Measurements from ENCODE around the gene FAM170B. TPM values are rescaled to one million over a fixed set of nuclear protein-coding genes. Genes with fewer than 3 reads are reported as not detected.

The FAM170B gene
- total RNA-seq, 1 experiment from 2014 or later = not detected

DNA sequence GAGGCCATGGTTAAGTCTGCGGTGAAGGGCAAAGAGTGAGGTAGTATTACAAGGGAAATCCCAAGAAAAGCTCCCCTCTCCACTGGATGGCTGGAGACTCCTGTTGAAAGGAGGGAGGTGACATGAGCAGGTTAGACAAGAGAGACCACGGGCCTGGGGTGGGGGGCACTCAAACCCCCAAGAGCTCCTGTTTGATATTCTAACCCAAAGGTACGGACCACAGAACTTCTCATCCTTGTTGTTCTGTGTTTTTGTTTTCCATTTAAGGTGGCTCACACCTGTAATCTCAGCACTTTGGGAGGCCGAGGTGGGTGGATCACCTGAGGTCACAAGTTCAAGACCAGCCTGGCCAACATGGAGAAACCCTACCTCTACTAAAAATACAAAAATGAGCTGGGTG, 30.1 kb downstream of the FAM170B start:
- no TSS peak for BruUV-seq (replicated peaks)
- H3K27me3 Mint-ChIP-seq (ENCODE audit: unreplicated experiment) = peaks cover 52% of the 10 kb centered on the region
- H3K9me3 Mint-ChIP-seq (ENCODE audit: low read depth, unreplicated experiment) = no peaks in the 10 kb centered on the region
- no peaks in the 10 kb centered on the region for H3K4me1 Mint-ChIP-seq (ENCODE audit: low read depth, unreplicated experiment)
- no peak for DNase-seq
- no peaks in the 10 kb centered on the region for H3K36me3 Mint-ChIP-seq (ENCODE audit: insufficient read depth, unreplicated experiment)
- CTCF ChIA-PET = no interaction called here
- H3K4me3 Mint-ChIP-seq (ENCODE audit: low read depth, unreplicated experiment) = no peak overlapping the region
- no peak overlapping the region for H3K27ac Mint-ChIP-seq (ENCODE audit: unreplicated experiment)
- TF ChIP-seq, protein P1, sequence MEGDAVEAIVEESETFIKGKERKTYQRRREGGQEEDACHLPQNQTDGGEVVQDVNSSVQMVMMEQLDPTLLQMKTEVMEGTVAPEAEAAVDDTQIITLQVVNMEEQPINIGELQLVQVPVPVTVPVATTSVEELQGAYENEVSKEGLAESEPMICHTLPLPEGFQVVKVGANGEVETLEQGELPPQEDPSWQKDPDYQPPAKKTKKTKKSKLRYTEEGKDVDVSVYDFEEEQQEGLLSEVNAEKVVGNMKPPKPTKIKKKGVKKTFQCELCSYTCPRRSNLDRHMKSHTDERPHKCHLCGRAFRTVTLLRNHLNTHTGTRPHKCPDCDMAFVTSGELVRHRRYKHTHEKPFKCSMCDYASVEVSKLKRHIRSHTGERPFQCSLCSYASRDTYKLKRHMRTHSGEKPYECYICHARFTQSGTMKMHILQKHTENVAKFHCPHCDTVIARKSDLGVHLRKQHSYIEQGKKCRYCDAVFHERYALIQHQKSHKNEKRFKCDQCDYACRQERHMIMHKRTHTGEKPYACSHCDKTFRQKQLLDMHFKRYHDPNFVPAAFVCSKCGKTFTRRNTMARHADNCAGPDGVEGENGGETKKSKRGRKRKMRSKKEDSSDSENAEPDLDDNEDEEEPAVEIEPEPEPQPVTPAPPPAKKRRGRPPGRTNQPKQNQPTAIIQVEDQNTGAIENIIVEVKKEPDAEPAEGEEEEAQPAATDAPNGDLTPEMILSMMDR (IDR thresholded peaks at IDR 0.05; ENCODE audit: unreplicated experiment) = no peak
- intact Hi-C loops (cut with micrococcal nuclease; ENCODE audit: unreplicated experiment) = no loop called here

DNA sequence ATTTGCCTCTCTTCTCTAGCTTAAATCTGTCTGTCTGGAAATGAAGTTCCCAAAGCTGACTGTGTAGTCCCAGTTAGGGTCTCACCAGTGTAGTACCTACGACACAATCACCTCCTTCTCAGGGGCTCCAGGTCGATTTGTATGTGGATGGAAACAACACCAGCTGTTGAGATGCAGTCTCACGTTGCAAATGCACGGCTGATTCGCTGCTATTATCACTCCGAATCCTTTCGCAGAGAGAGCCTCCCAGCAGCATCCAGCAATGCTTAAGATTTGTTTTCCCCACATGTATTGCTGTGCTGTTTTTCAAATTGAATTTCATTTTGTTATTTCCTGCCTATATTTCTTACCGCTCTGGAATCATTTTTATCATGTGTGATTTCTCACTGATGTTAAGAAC, 34.8 kb downstream of the FAM170B start:
- no peaks in the 10 kb centered on the region for H3K9me3 Mint-ChIP-seq (ENCODE audit: low read depth, unreplicated experiment)
- BruUV-seq (replicated peaks) = no TSS peak
- H3K27me3 Mint-ChIP-seq (ENCODE audit: unreplicated experiment) = peaks cover 64% of the 10 kb centered on the region
- DNase-seq = no peak
- H3K4me1 Mint-ChIP-seq (ENCODE audit: low read depth, unreplicated experiment) = no peaks in the 10 kb centered on the region
- intact Hi-C loops (cut with micrococcal nuclease; ENCODE audit: unreplicated experiment) = no loop called here
- TF ChIP-seq, protein P1 (IDR thresholded peaks at IDR 0.05; ENCODE audit: unreplicated experiment) = no peak
- H3K36me3 Mint-ChIP-seq (ENCODE audit: insufficient read depth, unreplicated experiment) = no peaks in the 10 kb centered on the region
- CTCF ChIA-PET = no interaction called here
- H3K4me3 Mint-ChIP-seq (ENCODE audit: low read depth, unreplicated experiment) = no peak overlapping the region
- no peak overlapping the region for H3K27ac Mint-ChIP-seq (ENCODE audit: unreplicated experiment)

DNA sequence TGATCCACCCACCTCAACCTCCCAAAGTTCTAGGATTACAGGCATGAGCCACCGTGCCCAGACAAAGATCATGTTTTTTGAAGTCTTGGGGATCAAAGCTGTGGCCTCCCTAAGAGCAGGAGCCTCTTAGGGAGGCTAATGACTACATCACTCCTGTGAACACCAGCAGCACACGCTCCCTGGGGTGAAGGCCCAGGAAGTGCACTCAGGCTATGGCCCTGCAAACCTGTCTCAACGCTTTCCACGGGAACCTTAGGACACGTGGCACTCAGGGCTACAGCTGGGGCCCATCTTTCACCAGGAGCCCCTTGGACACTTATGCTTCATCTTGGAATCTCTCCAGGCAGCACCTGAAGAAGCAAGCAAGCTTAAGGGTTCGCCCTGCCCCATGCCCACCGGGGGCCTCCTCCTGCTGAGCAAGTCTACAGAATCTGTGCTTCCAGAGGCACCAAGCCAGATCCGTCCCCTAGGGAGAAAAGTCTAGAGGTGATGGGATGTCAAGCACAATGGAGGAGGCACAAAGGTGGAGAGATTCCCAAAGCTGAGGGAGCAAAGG, 36.9 kb downstream of the FAM170B start:
- Mint-ChIP-seq H3K27me3 (ENCODE audit: unreplicated experiment) (peaks cover 71% of the 10 kb centered on the region), H3K4me3 (ENCODE audit: low read depth, unreplicated experiment) (no peak overlapping the region), H3K4me1 (ENCODE audit: low read depth, unreplicated experiment) (no peaks in the 10 kb centered on the region), H3K9me3 (ENCODE audit: low read depth, unreplicated experiment) (no peaks in the 10 kb centered on the region), H3K36me3 (ENCODE audit: insufficient read depth, unreplicated experiment) (no peaks in the 10 kb centered on the region), H3K27ac (ENCODE audit: unreplicated experiment) (no peak overlapping the region)
- CTCF ChIA-PET = no interaction called here
- no peak for DNase-seq
- BruUV-seq (replicated peaks) = no TSS peak
- TF ChIP-seq, protein P1 (IDR thresholded peaks at IDR 0.05; ENCODE audit: unreplicated experiment) = no peak
- intact Hi-C loops (cut with micrococcal nuclease; ENCODE audit: unreplicated experiment) = no loop called here

DNA sequence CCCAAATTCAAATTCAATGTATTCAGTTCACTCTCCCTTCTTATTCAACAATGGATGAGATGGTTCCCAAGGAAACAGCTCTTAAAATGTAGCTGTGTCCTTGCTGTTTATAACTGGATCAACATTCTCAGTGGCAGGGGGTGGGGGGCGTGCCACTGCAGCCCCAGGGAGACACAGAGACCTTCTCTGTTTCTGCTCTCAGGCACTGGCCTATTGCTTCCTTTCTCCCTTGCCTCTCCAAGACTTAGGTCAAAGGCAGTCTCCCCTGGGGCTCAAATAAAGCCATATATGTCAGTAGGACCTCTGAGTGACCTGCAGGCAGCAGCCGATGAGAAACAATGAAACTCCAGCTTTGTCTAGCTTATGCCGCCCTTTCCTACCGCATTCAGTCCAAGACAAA, 39.2 kb downstream of the FAM170B start:
- BruUV-seq (replicated peaks) = no TSS peak
- H3K36me3 Mint-ChIP-seq (ENCODE audit: insufficient read depth, unreplicated experiment) = no peaks in the 10 kb centered on the region
- H3K27me3 Mint-ChIP-seq (ENCODE audit: unreplicated experiment) = peaks cover 88% of the 10 kb centered on the region
- no peak overlapping the region for H3K4me3 Mint-ChIP-seq (ENCODE audit: low read depth, unreplicated experiment)
- no peaks in the 10 kb centered on the region for H3K4me1 Mint-ChIP-seq (ENCODE audit: low read depth, unreplicated experiment)
- no peaks in the 10 kb centered on the region for H3K9me3 Mint-ChIP-seq (ENCODE audit: low read depth, unreplicated experiment)
- intact Hi-C loops (cut with micrococcal nuclease; ENCODE audit: unreplicated experiment) = no loop called here
- CTCF ChIA-PET = no interaction called here
- no peak for DNase-seq
- H3K27ac Mint-ChIP-seq (ENCODE audit: unreplicated experiment) = no peak overlapping the region
- TF ChIP-seq, protein P1 (IDR thresholded peaks at IDR 0.05; ENCODE audit: unreplicated experiment) = no peak

Data from Calu3 (cell line).